ENCODE measurements around the gene TMED9.

GRCh38 chr5:177610770-177611445, 18.9 kb downstream of the TMED9 start:
- no peak for TF ChIP-seq CTCF (IDR thresholded peaks at IDR 0.05; ENCODE audit: borderline replicate concordance, extremely low read depth, low read length, poor library complexity, severe bottlenecking)
- TF ChIP-seq EZH2 (IDR thresholded peaks at IDR 0.05; ENCODE audit: borderline replicate concordance, low read depth, low read length, severe bottlenecking): no peak
